GM21360 (cell line): ENCODE data around the gene CCDC12.

Experiments
- ATAC-seq: cut with Tn5 transposase; IDR thresholded peaks from one replicate; pipeline ENCODE4 v1.9.1; 2021; ENCODE audit warnings: mild to moderate bottlenecking, moderate library complexity; ENCODE audit not compliant: unreplicated experiment

Gene CCDC12

GRCh38 chr3:46882377-46883053 lies 94.0 kb downstream of the CCDC12 start:
- no peak for ATAC-seq

- ATAC-seq = no peak
These were observed 94.8 kb downstream of the CCDC12 start for GRCh38 chr3:46881596-46882376.

GRCh38 chr3:46880884-46881595 lies 95.5 kb downstream of the CCDC12 start:
- no peak for ATAC-seq

- ATAC-seq = no peak
These were observed 97.6 kb downstream of the CCDC12 start for GRCh38 chr3:46878781-46879436.

- ATAC-seq = no peak
These were observed 99.0 kb downstream of the CCDC12 start, which contains the start of gene PTH1R for GRCh38 chr3:46877406-46878125. TSS of gene PTH1R (plus strand) at chr3:46877721. CDS start at chr3:46883560, 5,839 bp downstream.

GRCh38 chr3:46876313-46877300 lies 99.9 kb downstream of the CCDC12 start:
- ATAC-seq = no peak

GRCh38 chr3:46875560-46875959 lies 101.0 kb downstream of the CCDC12 start:
- ATAC-seq = no peak

- ATAC-seq = no peak
These were observed 102.1 kb downstream of the CCDC12 start for GRCh38 chr3:46874430-46874829.

GRCh38 chr3:46873521-46873920 lies 103.0 kb downstream of the CCDC12 start:
- ATAC-seq = no peak
